ENCODE data around the gene BMERB1.

The BMERB1 gene

GRCh38 chr16:15607700-15608396 is 173.5 kb downstream of the BMERB1 start:
- TF ChIP-seq CTCF (IDR thresholded peaks at IDR 0.05) = no peak
- H3K9me3 ChIP-seq (ENCODE audit: control insufficient read depth, low read length) = no peaks in the 10 kb centered on the region

GRCh38 chr16:15608398-15609285 is 174.3 kb downstream of the BMERB1 start:
- Histone ChIP-seq H3K9me3 (ENCODE audit: control insufficient read depth, low read length) (no peaks in the 10 kb centered on the region), H3K27ac (peak overlapping the region; percentile 29), H3K27me3 (ENCODE audit: control insufficient read depth, insufficient read depth, low read length) (no peaks in the 10 kb centered on the region), H3K79me2 (peaks cover 2% of the 10 kb centered on the region), H3K9ac (no peak overlapping the region), H3K36me3 (ENCODE audit: control insufficient read depth, insufficient read depth, low read length) (no peaks in the 10 kb centered on the region), H3K4me2 (ENCODE audit: low read length) (peak overlapping the region; percentile 48), H3K4me1 (peaks cover 4% of the 10 kb centered on the region), H3K4me3 (ENCODE audit: low read depth, low read length) (no peak overlapping the region), H2AFZ (no peak overlapping the region)
- TF ChIP-seq CTCF (IDR thresholded peaks at IDR 0.05) = peak; percentile 15

More at GRCh38 chr16:15607700-15608396, 173.5 kb downstream of the BMERB1 start:
- H3K27me3 ChIP-seq (ENCODE audit: control insufficient read depth, insufficient read depth, low read length) = no peaks in the 10 kb centered on the region
- H3K4me2 ChIP-seq (ENCODE audit: low read length) = peak overlapping the region; percentile 48
- peaks cover 4% of the 10 kb centered on the region for H3K4me1 ChIP-seq
- peaks cover 2% of the 10 kb centered on the region for H3K79me2 ChIP-seq
- no peak overlapping the region for H3K9ac ChIP-seq
- no peak overlapping the region for H2AFZ ChIP-seq
- H3K4me3 ChIP-seq (ENCODE audit: low read depth, low read length) = no peak overlapping the region
- peak overlapping the region; percentile 29 for H3K27ac ChIP-seq
- no peaks in the 10 kb centered on the region for H3K36me3 ChIP-seq (ENCODE audit: control insufficient read depth, insufficient read depth, low read length)

GRCh38 chr16:15609286-15609649 is 174.9 kb downstream of the BMERB1 start:
- H3K36me3 ChIP-seq (ENCODE audit: control insufficient read depth, insufficient read depth, low read length) = no peaks in the 10 kb centered on the region
- no peak overlapping the region for H3K27ac ChIP-seq
- H3K4me3 ChIP-seq (ENCODE audit: low read depth, low read length) = no peak overlapping the region

GRCh38 chr16:15610369-15610871 is 176.0 kb downstream of the BMERB1 start:
- no peak overlapping the region for H3K4me2 ChIP-seq (ENCODE audit: low read length)
- H3K4me1 ChIP-seq = peaks cover 4% of the 10 kb centered on the region
- no peaks in the 10 kb centered on the region for H3K27me3 ChIP-seq (ENCODE audit: control insufficient read depth, insufficient read depth, low read length)
- H3K9me3 ChIP-seq (ENCODE audit: control insufficient read depth, low read length) = no peaks in the 10 kb centered on the region
- H3K4me3 ChIP-seq (ENCODE audit: low read depth, low read length) = no peak overlapping the region
- no peaks in the 10 kb centered on the region for H3K36me3 ChIP-seq (ENCODE audit: control insufficient read depth, insufficient read depth, low read length)
- H3K27ac ChIP-seq = no peak overlapping the region
- TF ChIP-seq CTCF (IDR thresholded peaks at IDR 0.05) = no peak
- peaks cover 2% of the 10 kb centered on the region for H3K79me2 ChIP-seq
- no peak overlapping the region for H2AFZ ChIP-seq
- no peak overlapping the region for H3K9ac ChIP-seq

More at GRCh38 chr16:15609286-15609649, 174.9 kb downstream of the BMERB1 start:
- H3K4me2 ChIP-seq (ENCODE audit: low read length) = no peak overlapping the region
- H2AFZ ChIP-seq = no peak overlapping the region
- no peak for TF ChIP-seq CTCF (IDR thresholded peaks at IDR 0.05)
- H3K27me3 ChIP-seq (ENCODE audit: control insufficient read depth, insufficient read depth, low read length) = no peaks in the 10 kb centered on the region
- H3K9me3 ChIP-seq (ENCODE audit: control insufficient read depth, low read length) = no peaks in the 10 kb centered on the region
- H3K79me2 ChIP-seq = peaks cover 2% of the 10 kb centered on the region
- peaks cover 4% of the 10 kb centered on the region for H3K4me1 ChIP-seq
- no peak overlapping the region for H3K9ac ChIP-seq

Data from parathyroid adenoma (tissue), 2 donors.